Heart left ventricle (tissue), 13 donors: ENCODE measurements around the gene VWA8.

ENCODE experiments used
- CTCF ChIP-seq, 12 donors: fragments of 200-600 bp; sonication (generic) in 4 of 12; IDR thresholded peaks; one replicate each; pipeline versions ENCODE4 v1.5.0 to v1.8.0; 2018 to 2022; ENCODE audit warnings: antibody characterized with exemption in 12 of 12, mild to moderate bottlenecking in 5 of 12
- POLR2A ChIP-seq, 2 donors: fragments of 450-650 bp; IDR thresholded peaks; one replicate each; pipeline ENCODE4 v1.6.1; 2017; ENCODE audit warnings: antibody characterized with exemption in 2 of 2, mild to moderate bottlenecking in 2 of 2, moderate library complexity in 2 of 2
- donor health status: ischemic (EF 13 %, LVEDD 7.1; RV severe dilation, severe dysfunction).
- donor health status: DM: no; HTN: yes; CAD: no.
- donor health status: DM: no; HTN: no; CAD: no.
- donor health status: ischemic (EF 25% LVEDD 6.9; RV normal size, moderate dysfunction).
- donor health status: ischemic (EF 25% LVEDD 5.7; RV mildly dilated, moderate dysfunction).
- donor health status: ischemic (EF 35%, LVEDD 5.7; RV mildly dilated, moderate dysfunction).
- donor health status: nonischemic (EF 11% LVEDD 7.7; RV severe dilation, severe dysfunction).
- donor health status: DM: yes; HTN: yes; CAD: no.
- donor health status: PGD.
- donor health status: ischemic (EF 29% LVEDD 5.4; RV normal size, mild dysfunction).
- donor health status: nonischemic (EF 23%, LVEDD 6.1; RV moderate dilation, normal function).

- no peak for TF ChIP-seq CTCF (IDR thresholded peaks at IDR 0.05)
- TF ChIP-seq POLR2A (IDR thresholded peaks at IDR 0.05), result no peak
Measured at GRCh38 chr13:42002066-42002465, 41.2 kb upstream of the VWA8 start.
